C4-2B (cell line): ENCODE results near the gene DCUN1D5.

Experiments used
- ZFX ChIP-seq: fragments of 450-650 bp; IDR thresholded peaks from 2 replicates; pipeline ENCODE4 v1.6.1; 2017
- TF ChIP-seq, protein P1 (sequence below): fragments of 450-650 bp; conservative IDR thresholded peaks from 2 replicates; pipeline ENCODE4 v1.5.1; 2017; ENCODE audit warnings: mild to moderate bottlenecking

DNA sequence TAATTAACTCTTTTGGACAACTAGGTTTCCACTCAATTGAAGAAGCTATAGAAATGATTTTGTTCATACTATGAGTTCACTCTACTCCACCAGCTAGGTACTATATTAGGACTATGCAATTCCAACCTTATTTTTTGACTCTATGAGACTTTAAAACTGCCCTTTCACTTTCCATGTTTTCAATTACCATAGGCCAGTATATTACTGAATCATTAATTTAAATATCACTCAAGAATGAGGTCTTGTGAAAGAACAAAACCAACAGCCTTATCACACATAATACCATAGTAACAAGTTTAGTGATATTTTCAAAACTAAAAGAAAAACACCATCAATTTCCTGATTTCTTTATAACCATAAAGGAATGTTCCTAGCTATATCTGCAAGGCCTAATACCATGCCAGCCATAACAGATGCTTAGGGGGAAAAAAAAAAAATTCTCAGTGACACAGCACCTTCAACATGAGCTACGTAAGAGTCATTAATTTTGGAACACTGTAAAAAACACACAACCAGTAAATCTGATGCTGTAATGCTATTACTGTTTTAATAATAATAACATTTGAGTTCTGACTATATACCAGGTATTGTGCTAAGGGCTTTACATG lies 6.1 kb downstream of the DCUN1D5 start:
- TF ChIP-seq, protein P1, sequence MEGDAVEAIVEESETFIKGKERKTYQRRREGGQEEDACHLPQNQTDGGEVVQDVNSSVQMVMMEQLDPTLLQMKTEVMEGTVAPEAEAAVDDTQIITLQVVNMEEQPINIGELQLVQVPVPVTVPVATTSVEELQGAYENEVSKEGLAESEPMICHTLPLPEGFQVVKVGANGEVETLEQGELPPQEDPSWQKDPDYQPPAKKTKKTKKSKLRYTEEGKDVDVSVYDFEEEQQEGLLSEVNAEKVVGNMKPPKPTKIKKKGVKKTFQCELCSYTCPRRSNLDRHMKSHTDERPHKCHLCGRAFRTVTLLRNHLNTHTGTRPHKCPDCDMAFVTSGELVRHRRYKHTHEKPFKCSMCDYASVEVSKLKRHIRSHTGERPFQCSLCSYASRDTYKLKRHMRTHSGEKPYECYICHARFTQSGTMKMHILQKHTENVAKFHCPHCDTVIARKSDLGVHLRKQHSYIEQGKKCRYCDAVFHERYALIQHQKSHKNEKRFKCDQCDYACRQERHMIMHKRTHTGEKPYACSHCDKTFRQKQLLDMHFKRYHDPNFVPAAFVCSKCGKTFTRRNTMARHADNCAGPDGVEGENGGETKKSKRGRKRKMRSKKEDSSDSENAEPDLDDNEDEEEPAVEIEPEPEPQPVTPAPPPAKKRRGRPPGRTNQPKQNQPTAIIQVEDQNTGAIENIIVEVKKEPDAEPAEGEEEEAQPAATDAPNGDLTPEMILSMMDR, result no peak
- no peak for TF ChIP-seq ZFX
